Tibial nerve (tissue), 4 donors: ENCODE data around the gene VEGFB. TPM values are rescaled to one million over a fixed set of nuclear protein-coding genes. Genes with fewer than 3 reads are reported as not detected.
"Not testable (repeated sequence)": the region's sequence is repeated elsewhere in the genome, so short reads cannot be mapped to it uniquely, and the experiment has no call there.

Source experiments
- DNase-seq, 2 donors: peaks; one replicate each; pipeline ENCODE4 v3.0.0-alpha.2; 2019; ENCODE audit warnings: low spot score in 2 of 2
- H3K27ac ChIP-seq, 4 donors: fragments of 200-600 bp; sonication (generic) in 3 of 4; one replicate each; pipeline ENCODE4 v1.5.1; 2017 to 2019; ENCODE audit warnings: mild to moderate bottlenecking in 1 of 4
- H3K27me3 ChIP-seq, 2 donors: fragments of 200-600 bp; sonication (generic) in 1 of 2; one replicate each; pipeline versions ENCODE4 v1.5.1 to v1.6.0; 2017 to 2019
- H3K36me3 ChIP-seq, 3 donors: fragments of 200-600 bp; sonication (generic); one replicate each; pipeline ENCODE4 v1.5.1; 2018 to 2019
- H3K4me1 ChIP-seq, 4 donors: fragments of 200-600 bp; sonication (generic) in 3 of 4; one replicate each; pipeline ENCODE4 v1.5.1; 2017 to 2019
- H3K4me3 ChIP-seq, 4 donors: fragments of 200-600 bp; sonication (generic) in 3 of 4; one replicate each; pipeline ENCODE4 v1.5.1; 2017 to 2019; ENCODE audit warnings: mild to moderate bottlenecking in 1 of 4, moderate library complexity in 1 of 4
- H3K9me3 ChIP-seq, 4 donors: fragments of 200-600 bp; sonication (generic) in 3 of 4; one replicate each; pipeline ENCODE4 v1.5.1; 2017 to 2019
- CTCF ChIP-seq, 5 experiments: fragments of 200-600 bp in 3 of 5; fragments of 450-650 bp in 2 of 5; sonication (generic) in 3 of 5; IDR thresholded peaks; one replicate each; pipeline ENCODE4 v1.5.1; 2016 to 2019; ENCODE audit warnings: antibody characterized with exemption in 5 of 5, mild to moderate bottlenecking in 3 of 5, moderate library complexity in 2 of 5
- EP300 ChIP-seq, 2 donors: sonication (generic); formaldehyde crosslinking; IDR thresholded peaks; one replicate each; pipeline ENCODE4 v1.6.1; 2017; ENCODE audit warnings: antibody characterized with exemption in 2 of 2, mild to moderate bottlenecking in 1 of 2
- POLR2A ChIP-seq, 2 donors: fragments of 450-650 bp; IDR thresholded peaks; one replicate each; pipeline ENCODE4 v1.6.1; 2017; ENCODE audit warnings: antibody characterized with exemption in 2 of 2, mild to moderate bottlenecking in 2 of 2, moderate library complexity in 2 of 2
- WGBS, 2 donors: methylation state at CpG; one replicate each; pipeline ENCODE4 v1.1.5; 2018; 5-methylcytosine and 5-hydroxymethylcytosine counted together
- total RNA-seq, 4 donors: library from RNA; depleted of rRNA; stranded (reverse); fragments of >200 nt; gene quantifications; one replicate each; pipeline ENCODE4 v1.1.0, GENCODE V29; 2016

The VEGFB gene
- total RNA-seq, 4 donors from 2014 or later: 84.3 to 129 (median 109) TPM

GRCh38 chr11:64243236-64243854, 9.0 kb downstream of the VEGFB start:
- WGBS, 2 donors: 76 to 81% methylated on average over 8 of the region's 8 CpGs
- TF ChIP-seq EP300 (IDR thresholded peaks at IDR 0.05): no peak
- no peak for TF ChIP-seq CTCF (IDR thresholded peaks at IDR 0.05)
- TF ChIP-seq POLR2A (IDR thresholded peaks at IDR 0.05): no peak

GRCh38 chr11:64244107-64244506, 9.7 kb downstream of the VEGFB start:
- DNase-seq: no peak
- Histone ChIP-seq H3K4me1 (peaks cover 0 to 73% (median 32%) of the 10 kb centered on the region in 4 donors), H3K4me3 (no peak overlapping the region), H3K27me3 (no peaks in the 10 kb centered on the region), H3K9me3 (no peaks in the 10 kb centered on the region), H3K27ac (peak overlapping the region in 1 of 4 donors; percentile 16), H3K36me3 (peaks cover 0 to 20% (median 0%) of the 10 kb centered on the region in 3 donors)
- TF ChIP-seq EP300 (IDR thresholded peaks at IDR 0.05) (no peak), CTCF (IDR thresholded peaks at IDR 0.05) (no peak), POLR2A (IDR thresholded peaks at IDR 0.05) (no peak)
- WGBS, 2 donors: 33 to 43% methylated on average over 5 of the region's 5 CpGs

More at GRCh38 chr11:64243236-64243854, 9.0 kb downstream of the VEGFB start:
- H3K27me3 ChIP-seq: no peaks in the 10 kb centered on the region
- H3K4me1 ChIP-seq: peaks cover 0 to 66% (median 34%) of the 10 kb centered on the region in 4 donors
- H3K4me3 ChIP-seq: no peak overlapping the region
- DNase-seq: no peak
- H3K36me3 ChIP-seq: peaks cover 0 to 28% (median 3%) of the 10 kb centered on the region in 3 donors
- peak overlapping the region in 1 of 4 donors; percentile 100 for H3K27ac ChIP-seq
- H3K9me3 ChIP-seq: no peaks in the 10 kb centered on the region

GRCh38 chr11:64244966-64245365, 10.6 kb downstream of the VEGFB start:
- WGBS, 2 donors: 0 to 15% methylated on average over 1 to 6 of the region's 6 CpGs
- no peaks in the 10 kb centered on the region for H3K27me3 ChIP-seq
- peak overlapping the region; percentile 44 to 80 (median 70) for H3K4me3 ChIP-seq
- peak overlapping the region in 3 of 4 donors; percentile 83 to 92 (median 84) for H3K27ac ChIP-seq
- peaks cover 0 to 18% (median 0%) of the 10 kb centered on the region in 3 donors for H3K36me3 ChIP-seq
- TF ChIP-seq EP300 (IDR thresholded peaks at IDR 0.05): no peak
- TF ChIP-seq CTCF (IDR thresholded peaks at IDR 0.05): no peak
- TF ChIP-seq POLR2A (IDR thresholded peaks at IDR 0.05): no peak
- no peaks in the 10 kb centered on the region for H3K9me3 ChIP-seq
- peaks cover 0 to 77% (median 31%) of the 10 kb centered on the region in 4 donors for H3K4me1 ChIP-seq
- DNase-seq: no peak

GRCh38 chr11:64245401-64245796, 11.0 kb downstream of the VEGFB start:
- Histone ChIP-seq H3K27me3 (no peaks in the 10 kb centered on the region), H3K27ac (peak overlapping the region; percentile 46 to 92 (median 84)), H3K36me3 (peaks cover 0 to 18% (median 0%) of the 10 kb centered on the region in 3 donors), H3K4me1 (peaks cover 0 to 76% (median 27%) of the 10 kb centered on the region in 4 donors), H3K4me3 (peak overlapping the region; percentile 44 to 80 (median 70)), H3K9me3 (no peaks in the 10 kb centered on the region)
- TF ChIP-seq EP300 (IDR thresholded peaks at IDR 0.05): no peak
- 0 to 2% methylated on average over 3 to 6 of the region's 6 CpGs for WGBS, 2 donors
- no peak for DNase-seq

- DNase-seq: peak; percentile 58
- Histone ChIP-seq H3K9me3 (no peaks in the 10 kb centered on the region), H3K27me3 (no peaks in the 10 kb centered on the region), H3K4me1 (peaks cover 0 to 80% (median 32%) of the 10 kb centered on the region in 4 donors), H3K36me3 (peaks cover 0 to 18% (median 0%) of the 10 kb centered on the region in 3 donors), H3K4me3 (peak overlapping the region; percentile 44 to 80 (median 70)), H3K27ac (peak overlapping the region; percentile 46 to 92 (median 84))
- 1% methylated on average over 38 to 43 of the region's 46 CpGs for WGBS, 2 donors
- no peak for TF ChIP-seq POLR2A (IDR thresholded peaks at IDR 0.05)
Measured at GRCh38 chr11:64245797-64246620, 11.6 kb downstream of the VEGFB start.

GRCh38 chr11:64246621-64246870, 12.2 kb downstream of the VEGFB start:
- not testable (repeated sequence) for DNase-seq, H3K27me3 ChIP-seq, H3K9me3 ChIP-seq
- Histone ChIP-seq H3K4me1 (peaks cover 0 to 81% (median 34%) of the 10 kb centered on the region in 4 donors), H3K27ac (peak overlapping the region; percentile 46 to 92 (median 88)), H3K4me3 (peak overlapping the region; percentile 55 to 80 (median 74)), H3K36me3 (peaks cover 0 to 18% (median 0%) of the 10 kb centered on the region in 3 donors)
- 3% methylated on average over 17 of the region's 43 CpGs; no CpG with 5 or more reads in 1 of the 2 donors for WGBS, 2 donors
